ENCODE data around the gene TRABD2B. TPM values are rescaled to one million over a fixed set of nuclear protein-coding genes. Genes with fewer than 3 reads are reported as not detected.

TRABD2B gene
- total and polyA plus RNA-seq, 2 of the 4 experiments (the other 2 are of a cell fraction), result not detected

DNA sequence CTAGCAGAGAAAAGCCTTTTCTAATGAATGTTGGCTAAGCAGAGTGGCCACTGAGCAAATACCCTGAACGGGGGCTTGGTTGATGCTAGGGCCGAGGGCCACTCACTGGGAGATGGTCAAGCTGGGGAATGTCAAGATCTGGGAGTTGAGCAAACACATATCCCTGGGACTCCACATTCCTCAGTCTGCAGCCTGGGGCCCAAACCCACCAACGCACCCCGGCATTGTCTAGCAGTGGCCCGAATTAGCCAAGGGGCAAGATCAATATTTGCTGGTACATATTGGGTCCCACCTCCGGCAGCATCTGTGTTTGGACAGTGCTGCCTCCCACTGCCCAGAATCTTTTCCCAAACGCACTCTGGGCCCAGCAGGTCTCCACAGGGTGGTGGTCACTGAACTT lies 144.1 kb downstream of the TRABD2B start:
- Histone ChIP-seq H4K5ac (ENCODE audit: low read depth, low read length) (no peak overlapping the region), H3K4me2 (ENCODE audit: low read depth, low read length) (no peak overlapping the region), H2AFZ (replicated peaks; ENCODE audit: low read length, poor library complexity) (no peak overlapping the region), H3K18ac (ENCODE audit: low read depth, low read length) (no peak overlapping the region), H3K4me3 (ENCODE audit: insufficient read depth, low read depth, low read length) (no peak overlapping the region), H3K27me3 (ENCODE audit: control insufficient read depth, insufficient read depth, low read length) (no peaks in the 10 kb centered on the region), H4K20me1 (ENCODE audit: insufficient read depth, low read length) (no peaks in the 10 kb centered on the region), H2AK9ac (replicated peaks; ENCODE audit: low read depth, low read length, poor library complexity) (no peak overlapping the region), H3K56ac (ENCODE audit: extremely low read depth, insufficient read depth, low read length) (no peak overlapping the region), H3K4ac (ENCODE audit: low read depth, low read length) (no peak overlapping the region), H4K8ac (ENCODE audit: low read depth in 2 of 2, low read length in 2 of 2) (no peak overlapping the region), H3K9ac (ENCODE audit: low read depth, low read length) (no peak overlapping the region), H2BK5ac (ENCODE audit: low read depth, low read length, poor library complexity, severe bottlenecking) (no peak overlapping the region), H3K4me1 (ENCODE audit: control insufficient read depth, insufficient read depth, low read length) (no peaks in the 10 kb centered on the region), H2BK120ac (ENCODE audit: low read depth, low read length) (no peak overlapping the region), H3K36me3 (ENCODE audit: control insufficient read depth, insufficient read depth, low read length) (no peaks in the 10 kb centered on the region), H3K27ac (ENCODE audit: insufficient read depth, low read length) (no peak overlapping the region), H2AK5ac (ENCODE audit: low read depth, low read length) (no peak overlapping the region), H3K79me1 (ENCODE audit: low read depth in 1 of 2, low read length in 2 of 2) (no peaks in the 10 kb centered on the region), H3K9me1 (ENCODE audit: insufficient read depth, low read length) (no peaks in the 10 kb centered on the region), H2BK15ac (ENCODE audit: low read depth, low read length) (no peak overlapping the region), H3K23ac (ENCODE audit: low read depth, low read length) (no peak overlapping the region), H4K91ac (ENCODE audit: insufficient read depth, low read depth, low read length) (no peak overlapping the region), H3K9me3 (ENCODE audit: control insufficient read depth, insufficient read depth, low read length) (no peaks in the 10 kb centered on the region), H3K14ac (replicated peaks; ENCODE audit: low read depth, low read length) (no peak overlapping the region), H2BK20ac (ENCODE audit: low read depth, low read length) (no peak overlapping the region)
- in situ Hi-C loops (cut with MboI; ENCODE audit: low sequenced_read_pairs), result no loop called here
- ChIA-PET CTCF (no interaction called here), POLR2A (ENCODE audit: unreplicated experiment) (no interaction called here)
- TF ChIP-seq, protein P1, sequence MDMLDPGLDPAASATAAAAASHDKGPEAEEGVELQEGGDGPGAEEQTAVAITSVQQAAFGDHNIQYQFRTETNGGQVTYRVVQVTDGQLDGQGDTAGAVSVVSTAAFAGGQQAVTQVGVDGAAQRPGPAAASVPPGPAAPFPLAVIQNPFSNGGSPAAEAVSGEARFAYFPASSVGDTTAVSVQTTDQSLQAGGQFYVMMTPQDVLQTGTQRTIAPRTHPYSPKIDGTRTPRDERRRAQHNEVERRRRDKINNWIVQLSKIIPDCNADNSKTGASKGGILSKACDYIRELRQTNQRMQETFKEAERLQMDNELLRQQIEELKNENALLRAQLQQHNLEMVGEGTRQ (IDR thresholded peaks at IDR 0.05; ENCODE audit: low read depth, low read length), result no peak
- no peak for TF ChIP-seq MXI1 (IDR thresholded peaks at IDR 0.05; ENCODE audit: borderline replicate concordance, low read depth, low read length)
- DNase-seq (no peak), ATAC-seq (ENCODE audit: low read depth) (no peak)
- WGBS, 2 experiments (ENCODE audit: extremely low coverage in 2 of 2, insufficient read length in 1 of 2), result no CpG with 5 or more reads among the region's 7 CpGs
- dilution Hi-C loops (cut with HindIII; ENCODE audit: low sequenced_read_pairs, unreplicated experiment), result no loop called here
- BruUV-seq (replicated peaks), result no TSS peak
- intact Hi-C loops (cut with micrococcal nuclease), result no loop called here
